Smooth muscle cell (in vitro differentiated cells): ENCODE data around the gene SEC22C. TPM values are rescaled to one million over a fixed set of nuclear protein-coding genes. Genes with fewer than 3 reads are reported as not detected.

ENCODE experiments used
- DNase-seq: peaks from one replicate; lab custom pipeline; 2025; ENCODE audit not compliant: unreplicated experiment; lab: John Stamatoyannopoulos, UW
- H2AFZ ChIP-seq: fragments of 200-600 bp; sonication (generic); 2 replicates; pipeline ENCODE4 v1.6.0; 2016; ENCODE audit warnings: antibody characterized with exemption, low read depth, mild to moderate bottlenecking
- H3F3A ChIP-seq: fragments of 200-600 bp; sonication (generic); 2 replicates; pipeline ENCODE4 v1.6.0; 2017; ENCODE audit warnings: antibody characterized with exemption, low read depth
- H3K27ac ChIP-seq: fragments of 200-600 bp; sonication (generic); 2 replicates; pipeline ENCODE4 v1.5.1; 2016; ENCODE audit warnings: low read depth, mild to moderate bottlenecking
- H3K27me3 ChIP-seq: fragments of 200-600 bp; sonication (generic); 2 replicates; pipeline ENCODE4 v1.6.1; 2016; ENCODE audit warnings: low read depth, mild to moderate bottlenecking
- H3K36me3 ChIP-seq: fragments of 200-600 bp; sonication (generic); 2 replicates; pipeline ENCODE4 v1.5.1; 2016; ENCODE audit warnings: low read depth
- H3K4me1 ChIP-seq: fragments of 200-600 bp; sonication (generic); 2 replicates; pipeline ENCODE4 v1.5.1; 2016; ENCODE audit warnings: low read depth
- H3K4me2 ChIP-seq: fragments of 200-600 bp; sonication (generic); 2 replicates; pipeline ENCODE4 v1.6.0; 2016; ENCODE audit warnings: mild to moderate bottlenecking
- H3K4me3 ChIP-seq: fragments of 200-600 bp; sonication (generic); 2 replicates; pipeline ENCODE4 v1.5.1; 2016; ENCODE audit warnings: mild to moderate bottlenecking
- H3K79me2 ChIP-seq: fragments of 200-600 bp; sonication (generic); 2 replicates; pipeline ENCODE4 v1.6.0; 2016; ENCODE audit warnings: low read depth, mild to moderate bottlenecking
- H3K9ac ChIP-seq: fragments of 200-600 bp; sonication (generic); 2 replicates; pipeline ENCODE4 v1.6.0; 2016; ENCODE audit warnings: low read depth
- H3K9me3 ChIP-seq: fragments of 200-600 bp; sonication (generic); replicated peaks from 2 replicates; pipeline ENCODE4 v1.5.1; 2016; ENCODE audit warnings: low read depth
- H4K20me1 ChIP-seq: fragments of 200-600 bp; sonication (generic); 2 replicates; pipeline ENCODE4 v1.6.0; 2016; ENCODE audit warnings: low read depth
- CTCF ChIP-seq: fragments of 200-600 bp; sonication (generic); IDR thresholded peaks from 2 replicates; pipeline ENCODE4 v1.5.1; 2017; ENCODE audit warnings: borderline replicate concordance, mild to moderate bottlenecking, antibody characterized with exemption; ENCODE audit not compliant: insufficient read depth, poor library complexity, severe bottlenecking
- WGBS: methylation state at CpG from one replicate; pipeline ENCODE4 v1.1.7; 2016; ENCODE audit warnings: low lambda C conversion rate; 5-methylcytosine and 5-hydroxymethylcytosine counted together
- polyA plus RNA-seq: library from polyadenylated mRNA; unstranded; fragments of >200 nt; fragmentation: Nextera tagmentation; extraction: Ambion mirVana; gene quantifications from 2 replicates; pipeline ENCODE4 v1.2.1, GENCODE V29; 2016
- total RNA-seq: library from RNA; depleted of rRNA; stranded (reverse); fragments of >200 nt; gene quantifications from 2 replicates; pipeline ENCODE4 v1.2.3, GENCODE V29; 2014

SEC22C gene
- total and polyA plus RNA-seq, 2 experiments from 2014 or later, result 45.7 to 52.2 TPM

- H3K4me2 ChIP-seq, result peak overlapping the region; percentile 92
- no peak for TF ChIP-seq CTCF
- H3F3A ChIP-seq, result no peaks in the 10 kb centered on the region
- no peaks in the 10 kb centered on the region for H3K79me2 ChIP-seq
- no peak for DNase-seq
- no peak overlapping the region for H3K9ac ChIP-seq
- no peak overlapping the region for H2AFZ ChIP-seq
- 8% methylated on average over 4 of the region's 4 CpGs for WGBS
- H3K27me3 ChIP-seq, result peaks cover 52% of the 10 kb centered on the region
- no peaks in the 10 kb centered on the region for H3K36me3 ChIP-seq
- peak overlapping the region; percentile 58 for H3K4me3 ChIP-seq
- peaks cover 6% of the 10 kb centered on the region for H3K4me1 ChIP-seq
- H3K9me3 ChIP-seq, result no peaks in the 10 kb centered on the region
- no peaks in the 10 kb centered on the region for H4K20me1 ChIP-seq
- H3K27ac ChIP-seq, result no peak overlapping the region
Measured at GRCh38 chr3:42500909-42501308, 80.9 kb downstream of the SEC22C start.

GRCh38 chr3:42500091-42500490 lies 81.7 kb downstream of the SEC22C start:
- H3K4me3 ChIP-seq, result no peak overlapping the region
- H3K9ac ChIP-seq, result no peak overlapping the region
- H4K20me1 ChIP-seq, result no peaks in the 10 kb centered on the region
- no peaks in the 10 kb centered on the region for H3K36me3 ChIP-seq
- TF ChIP-seq CTCF, result no peak
- no peak overlapping the region for H3K27ac ChIP-seq
- H2AFZ ChIP-seq, result no peak overlapping the region
- no peak overlapping the region for H3K4me2 ChIP-seq
- 48% methylated on average over 2 of the region's 2 CpGs for WGBS
- peaks cover 6% of the 10 kb centered on the region for H3K4me1 ChIP-seq
- H3K27me3 ChIP-seq, result peaks cover 52% of the 10 kb centered on the region
- H3K79me2 ChIP-seq, result no peaks in the 10 kb centered on the region
- no peaks in the 10 kb centered on the region for H3F3A ChIP-seq
- no peak for DNase-seq
- no peaks in the 10 kb centered on the region for H3K9me3 ChIP-seq

GRCh38 chr3:42499478-42499871 lies 82.3 kb downstream of the SEC22C start:
- Histone ChIP-seq H2AFZ (no peak overlapping the region), H3K9ac (no peak overlapping the region), H3K27me3 (peaks cover 52% of the 10 kb centered on the region), H4K20me1 (no peaks in the 10 kb centered on the region), H3K27ac (no peak overlapping the region), H3K4me2 (no peak overlapping the region), H3K79me2 (no peaks in the 10 kb centered on the region), H3K4me3 (no peak overlapping the region), H3K4me1 (peaks cover 6% of the 10 kb centered on the region), H3F3A (no peaks in the 10 kb centered on the region), H3K36me3 (no peaks in the 10 kb centered on the region), H3K9me3 (no peaks in the 10 kb centered on the region)
- no peak for TF ChIP-seq CTCF
- 91% methylated on average over 3 of the region's 3 CpGs for WGBS
- DNase-seq, result no peak

GRCh38 chr3:42498791-42499477 lies 82.8 kb downstream of the SEC22C start:
- peaks cover 52% of the 10 kb centered on the region for H3K27me3 ChIP-seq
- H3K79me2 ChIP-seq, result no peaks in the 10 kb centered on the region

More at GRCh38 chr3:42498791-42499477, 82.8 kb downstream of the SEC22C start:
- Histone ChIP-seq H3K27ac (no peak overlapping the region), H3K9me3 (no peaks in the 10 kb centered on the region), H3K4me2 (no peak overlapping the region), H3K36me3 (no peaks in the 10 kb centered on the region), H3K4me3 (no peak overlapping the region), H3K9ac (no peak overlapping the region), H4K20me1 (no peaks in the 10 kb centered on the region), H2AFZ (no peak overlapping the region), H3F3A (no peaks in the 10 kb centered on the region), H3K4me1 (peaks cover 6% of the 10 kb centered on the region)
- WGBS, result 94% methylated on average over 13 of the region's 13 CpGs
- TF ChIP-seq CTCF, result no peak
- no peak for DNase-seq
